Measurements from ENCODE around the gene AP2S1. TPM values are rescaled to one million over a fixed set of nuclear protein-coding genes. Genes with fewer than 3 reads are reported as not detected.
"Not testable (repeated sequence)": the region's sequence is repeated elsewhere in the genome, so short reads cannot be mapped to it uniquely, and the experiment has no call there.

The AP2S1 gene
- total RNA-seq, 1 donor from 2014 or later: 96.9 TPM

DNA sequence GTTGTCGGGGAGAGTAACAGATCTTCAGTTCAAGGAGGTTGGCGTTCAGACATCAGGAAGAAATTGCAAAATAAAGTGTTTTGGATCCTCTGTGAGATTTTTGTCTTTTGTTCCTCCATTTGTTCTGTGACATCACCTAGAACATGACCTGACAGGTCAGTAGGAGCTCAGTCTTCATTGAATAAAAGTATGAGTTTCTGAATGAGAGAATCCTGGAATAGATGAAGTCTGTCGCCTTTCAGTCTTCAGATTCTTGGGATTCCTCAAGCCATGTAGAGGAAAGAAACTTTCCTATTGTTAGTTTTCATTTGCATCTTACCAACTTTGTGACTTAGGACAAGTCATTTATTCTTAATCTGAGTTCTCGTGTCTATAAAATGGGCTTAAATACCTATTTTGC is 24.6 kb upstream of the AP2S1 start:
- Mint-ChIP-seq H3K27ac (peak overlapping the region; percentile 62), H3K27me3 (no peaks in the 10 kb centered on the region), H3K36me3 (ENCODE audit: insufficient read depth) (peaks cover 3% of the 10 kb centered on the region), H3K4me1 (ENCODE audit: low read depth) (peaks cover 9% of the 10 kb centered on the region), H3K9me3 (ENCODE audit: low read depth) (no peaks in the 10 kb centered on the region), H3K4me3 (ENCODE audit: low read depth) (no peak overlapping the region)
- TF ChIP-seq, protein P1, sequence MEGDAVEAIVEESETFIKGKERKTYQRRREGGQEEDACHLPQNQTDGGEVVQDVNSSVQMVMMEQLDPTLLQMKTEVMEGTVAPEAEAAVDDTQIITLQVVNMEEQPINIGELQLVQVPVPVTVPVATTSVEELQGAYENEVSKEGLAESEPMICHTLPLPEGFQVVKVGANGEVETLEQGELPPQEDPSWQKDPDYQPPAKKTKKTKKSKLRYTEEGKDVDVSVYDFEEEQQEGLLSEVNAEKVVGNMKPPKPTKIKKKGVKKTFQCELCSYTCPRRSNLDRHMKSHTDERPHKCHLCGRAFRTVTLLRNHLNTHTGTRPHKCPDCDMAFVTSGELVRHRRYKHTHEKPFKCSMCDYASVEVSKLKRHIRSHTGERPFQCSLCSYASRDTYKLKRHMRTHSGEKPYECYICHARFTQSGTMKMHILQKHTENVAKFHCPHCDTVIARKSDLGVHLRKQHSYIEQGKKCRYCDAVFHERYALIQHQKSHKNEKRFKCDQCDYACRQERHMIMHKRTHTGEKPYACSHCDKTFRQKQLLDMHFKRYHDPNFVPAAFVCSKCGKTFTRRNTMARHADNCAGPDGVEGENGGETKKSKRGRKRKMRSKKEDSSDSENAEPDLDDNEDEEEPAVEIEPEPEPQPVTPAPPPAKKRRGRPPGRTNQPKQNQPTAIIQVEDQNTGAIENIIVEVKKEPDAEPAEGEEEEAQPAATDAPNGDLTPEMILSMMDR (IDR thresholded peaks at IDR 0.05; ENCODE audit: unreplicated experiment): no peak
- no peak for DNase-seq (ENCODE audit: low spot score, unreplicated experiment)

DNA sequence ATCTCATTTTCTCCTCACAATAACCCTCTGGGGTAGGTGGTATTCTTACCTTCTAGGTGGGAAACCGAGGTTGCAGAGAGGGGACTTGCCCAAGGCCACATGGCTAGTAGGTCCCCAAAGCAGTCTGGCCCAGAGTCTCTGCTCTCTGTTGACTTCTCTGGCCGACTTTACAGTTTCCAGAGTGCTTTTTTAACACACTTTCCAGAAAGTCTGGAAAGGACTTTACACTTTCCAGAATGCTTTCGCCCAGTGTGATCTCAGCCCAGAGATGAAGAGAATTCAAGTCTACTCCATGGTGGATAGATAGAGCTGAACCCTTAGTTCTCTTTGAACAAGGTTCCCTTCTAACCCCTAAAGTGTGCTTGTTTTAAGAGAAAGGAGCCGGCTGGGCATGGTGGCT is 22.3 kb upstream of the AP2S1 start:
- no peaks in the 10 kb centered on the region for H3K9me3 Mint-ChIP-seq (ENCODE audit: low read depth)
- no peak for DNase-seq (ENCODE audit: low spot score, unreplicated experiment)

DNA sequence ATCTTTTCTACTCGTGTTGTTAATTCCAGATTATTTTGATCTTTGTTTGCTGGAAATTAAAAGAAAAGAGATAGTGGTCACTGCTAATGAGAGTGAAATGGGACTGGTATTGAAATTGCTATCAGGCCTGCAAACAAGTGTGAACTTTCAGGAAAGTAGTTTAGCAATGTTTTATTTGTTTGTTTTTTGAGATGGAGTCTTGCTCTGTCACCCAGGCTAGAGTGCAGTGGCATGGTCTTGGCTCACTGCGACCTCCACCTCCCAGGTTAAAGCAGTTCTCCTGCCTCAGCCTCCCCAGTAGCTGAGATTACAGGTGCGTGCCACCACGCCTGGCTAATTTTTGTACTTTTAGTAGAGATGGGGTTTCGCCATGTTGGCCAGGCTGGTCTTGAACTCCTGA is 20.5 kb upstream of the AP2S1 start:
- not testable (repeated sequence) for DNase-seq (ENCODE audit: low spot score, unreplicated experiment); H3K27me3 Mint-ChIP-seq; H3K36me3 Mint-ChIP-seq (ENCODE audit: insufficient read depth)

More for the DNA sequence above, 22.3 kb upstream of the AP2S1 start:
- H3K36me3 Mint-ChIP-seq (ENCODE audit: insufficient read depth): peaks cover 3% of the 10 kb centered on the region
- H3K4me1 Mint-ChIP-seq (ENCODE audit: low read depth): peaks cover 20% of the 10 kb centered on the region
- no peaks in the 10 kb centered on the region for H3K27me3 Mint-ChIP-seq
- no peak overlapping the region for H3K4me3 Mint-ChIP-seq (ENCODE audit: low read depth)
- H3K27ac Mint-ChIP-seq: no peak overlapping the region
- TF ChIP-seq, protein P1 (IDR thresholded peaks at IDR 0.05; ENCODE audit: unreplicated experiment): no peak

DNA sequence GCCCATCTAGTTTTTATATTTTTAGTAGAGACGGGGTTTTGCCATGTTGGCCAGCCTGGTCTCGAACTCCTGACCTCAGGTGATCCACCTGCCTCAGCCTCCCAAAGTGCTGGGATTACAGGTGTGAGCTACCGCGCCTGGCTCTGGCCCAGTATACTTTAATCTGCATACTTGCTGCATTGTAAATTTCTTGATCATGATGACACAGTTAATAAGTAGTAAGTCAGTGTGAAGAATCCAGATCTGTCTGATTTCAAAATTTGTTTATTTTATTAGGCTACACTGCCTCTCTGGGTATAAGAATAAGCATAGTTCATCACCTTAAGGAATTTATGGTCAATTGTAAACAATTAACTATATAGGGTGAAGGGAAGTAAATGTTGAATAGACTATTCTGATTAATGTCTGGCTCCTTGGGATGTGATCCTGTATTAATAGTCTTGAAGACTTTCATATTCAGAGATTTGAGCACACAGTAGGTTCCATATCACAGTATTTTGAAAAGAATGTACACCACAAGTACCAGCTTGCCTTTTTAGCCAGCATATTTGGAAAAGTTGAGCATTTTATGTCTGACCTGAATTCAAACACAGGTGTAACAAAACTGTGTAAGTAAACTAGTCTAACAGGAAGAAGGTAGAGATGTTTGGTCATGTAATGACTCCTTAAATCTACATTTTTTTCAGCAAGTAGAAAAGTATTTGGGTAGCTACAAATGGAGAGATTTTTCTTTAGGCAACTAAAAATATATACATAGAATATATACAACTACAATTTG is 17.6 kb upstream of the AP2S1 start:
- Mint-ChIP-seq H3K36me3 (ENCODE audit: insufficient read depth) (peaks cover 4% of the 10 kb centered on the region), H3K4me3 (ENCODE audit: low read depth) (no peak overlapping the region), H3K27ac (no peak overlapping the region), H3K4me1 (ENCODE audit: low read depth) (peaks cover 32% of the 10 kb centered on the region), H3K9me3 (ENCODE audit: low read depth) (no peaks in the 10 kb centered on the region), H3K27me3 (no peaks in the 10 kb centered on the region)
- no peak for DNase-seq (ENCODE audit: low spot score, unreplicated experiment)
- TF ChIP-seq, protein P1 (IDR thresholded peaks at IDR 0.05; ENCODE audit: unreplicated experiment): no peak

More for the DNA sequence above, 20.5 kb upstream of the AP2S1 start:
- peaks cover 31% of the 10 kb centered on the region for H3K4me1 Mint-ChIP-seq (ENCODE audit: low read depth)
- not testable (repeated sequence) for H3K27ac Mint-ChIP-seq; H3K9me3 Mint-ChIP-seq (ENCODE audit: low read depth); H3K4me3 Mint-ChIP-seq (ENCODE audit: low read depth)

DNA sequence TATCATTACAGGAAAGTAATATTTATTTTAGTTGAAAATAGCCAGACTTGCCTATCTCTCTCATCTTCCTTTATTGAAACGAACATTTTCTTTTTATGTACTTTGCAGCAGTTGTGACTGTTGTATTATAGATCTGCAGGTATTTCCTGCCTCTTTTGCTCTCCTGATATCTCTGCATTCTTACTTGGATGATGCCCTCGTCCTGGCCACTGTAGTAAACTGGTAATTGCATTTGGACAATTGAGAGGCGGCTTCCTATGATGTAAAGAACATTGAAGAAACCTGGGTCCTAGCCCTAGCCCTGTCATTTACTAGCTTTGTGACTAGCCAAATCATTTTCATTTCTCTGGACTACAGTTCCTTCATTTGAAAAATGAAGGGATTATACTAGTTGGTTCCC is 16.5 kb upstream of the AP2S1 start:
- TF ChIP-seq, protein P1 (IDR thresholded peaks at IDR 0.05; ENCODE audit: unreplicated experiment): no peak
- H3K4me3 Mint-ChIP-seq (ENCODE audit: low read depth): no peak overlapping the region
- H3K27me3 Mint-ChIP-seq: no peaks in the 10 kb centered on the region
- H3K36me3 Mint-ChIP-seq (ENCODE audit: insufficient read depth): peaks cover 4% of the 10 kb centered on the region
- H3K9me3 Mint-ChIP-seq (ENCODE audit: low read depth): no peaks in the 10 kb centered on the region
- peaks cover 32% of the 10 kb centered on the region for H3K4me1 Mint-ChIP-seq (ENCODE audit: low read depth)
- H3K27ac Mint-ChIP-seq: peak overlapping the region; percentile 23
- DNase-seq (ENCODE audit: low spot score, unreplicated experiment): no peak
